ENCODE measurements around the gene CUBN. TPM values are rescaled to one million over a fixed set of nuclear protein-coding genes. Genes with fewer than 3 reads are reported as not detected.

CUBN gene
- total RNA-seq, 3 donors from 2014 or later: 0.31 to 1.9 (median 0.38) TPM

GRCh38 chr10:16820421-16820820 lies 309.2 kb downstream of the CUBN start:
- ATAC-seq: no peak
- H3K4me3 ChIP-seq: no peak overlapping the region
- H3K9me3 ChIP-seq: peaks cover 8% of the 10 kb centered on the region
- TF ChIP-seq CTCF (IDR thresholded peaks at IDR 0.05): no peak
- no peak for DNase-seq
- peaks cover 4% of the 10 kb centered on the region for H3K36me3 ChIP-seq (ENCODE audit: low read depth)
- intact Hi-C loops (cut with DNase I, micrococcal nuclease): no loop called here
- peaks cover 8% of the 10 kb centered on the region for H3K4me1 ChIP-seq (ENCODE audit: low read depth)

- Histone ChIP-seq H3K4me3 (no peak overlapping the region), H3K4me1 (ENCODE audit: low read depth) (peaks cover 8% of the 10 kb centered on the region), H3K36me3 (ENCODE audit: low read depth) (peaks cover 4% of the 10 kb centered on the region), H3K9me3 (peaks cover 8% of the 10 kb centered on the region)
- intact Hi-C loops (cut with DNase I, micrococcal nuclease): no loop called here
- ATAC-seq (no peak), DNase-seq (no peak)
- no peak for TF ChIP-seq CTCF (IDR thresholded peaks at IDR 0.05)
Observed at GRCh38 chr10:16820018-16820417, 309.6 kb downstream of the CUBN start.

- ATAC-seq (no peak), DNase-seq (no peak)
- no peak for TF ChIP-seq CTCF (IDR thresholded peaks at IDR 0.05)
- intact Hi-C loops (cut with DNase I, micrococcal nuclease): no loop called here
- peaks cover 8% of the 10 kb centered on the region for H3K4me1 ChIP-seq (ENCODE audit: low read depth)
- no peak overlapping the region for H3K4me3 ChIP-seq
- peaks cover 4% of the 10 kb centered on the region for H3K36me3 ChIP-seq (ENCODE audit: low read depth)
- H3K9me3 ChIP-seq: peaks cover 8% of the 10 kb centered on the region
Observed at GRCh38 chr10:16819436-16819835, 310.2 kb downstream of the CUBN start.

GRCh38 chr10:16819026-16819425 lies 310.6 kb downstream of the CUBN start:
- ATAC-seq (no peak), DNase-seq (no peak)
- TF ChIP-seq CTCF (IDR thresholded peaks at IDR 0.05): no peak
- Histone ChIP-seq H3K9me3 (peaks cover 8% of the 10 kb centered on the region), H3K4me1 (ENCODE audit: low read depth) (peaks cover 8% of the 10 kb centered on the region), H3K4me3 (no peak overlapping the region), H3K36me3 (ENCODE audit: low read depth) (peaks cover 4% of the 10 kb centered on the region)
- intact Hi-C loops (cut with DNase I, micrococcal nuclease): no loop called here

- H3K4me1 ChIP-seq (ENCODE audit: low read depth): peaks cover 8% of the 10 kb centered on the region
- peak; percentile 14 for TF ChIP-seq CTCF (IDR thresholded peaks at IDR 0.05)
- ATAC-seq: peak; percentile 98
Observed at GRCh38 chr10:16817125-16818019, 312.2 kb downstream of the CUBN start, which contains the start of gene RSU1. Gene RSU1, minus strand, starts transcription at chr10:16817424. Its CDS starts 343 bp downstream, at chr10:16817081.

More at GRCh38 chr10:16817125-16818019, 312.2 kb downstream of the CUBN start, which contains the start of gene RSU1:
- H3K9me3 ChIP-seq: peaks cover 5% of the 10 kb centered on the region
- DNase-seq: peak; percentile 100
- H3K36me3 ChIP-seq (ENCODE audit: low read depth): peaks cover 4% of the 10 kb centered on the region
- intact Hi-C loops (cut with DNase I, micrococcal nuclease): no loop called here
- peak within 1 kb of the TSS; percentile 44 for H3K4me3 ChIP-seq

Data from mucosa of descending colon (tissue), 3 donors.